HepG2 (cell line): ENCODE measurements around the gene BRK1. TPM values are rescaled to one million over a fixed set of nuclear protein-coding genes. Genes with fewer than 3 reads are reported as not detected.

Experiments used
- ATAC-seq: fragments of 200-7000 bp; cut with Tn5 transposase; 3 replicates; pipeline ENCODE4 v1.9.1; 2020; ENCODE audit warnings: mild to moderate bottlenecking, moderate library complexity
- BruUV-seq: library from RNA; stranded (reverse); fragments of 400-500 nt; replicated peaks from 2 replicates; lab custom pipeline; 2021; lab: Mats Ljungman, UMichigan
- CTCF ChIA-PET: fragments of 300-600 bp; formaldehyde crosslinking; extraction: SDS; loops from one replicate; lab custom pipeline; 2021; ENCODE audit warnings: low total read pairs, inconsistent platforms, low intra/inter-chr PET ratio; lab: Yijun Ruan, JAX
- POLR2A ChIA-PET: fragments of 350-600 bp; sonication (Branson Sonifier 250); formaldehyde crosslinking; loops from one replicate; lab custom pipeline; 2020; ENCODE audit warnings: antibody characterized with exemption, inconsistent platforms; lab: Yijun Ruan, JAX
- DNase-seq: peaks from one replicate; pipeline ENCODE4 v3.0.0-alpha.2; 2015; ENCODE audit warnings: low spot score
- FAIRE-seq: peaks from 3 replicates; lab custom pipeline; 2011; peaks lifted over from hg19 to GRCh38; lab: Jason Lieb, UNC
- H2AFZ ChIP-seq: one replicate; pipeline ENCODE4 v1.6.1; 2011; ENCODE audit warnings: low read length, inconsistent platforms
- H3K27ac ChIP-seq: fragments of 300-600 bp; 3 replicates; pipeline ENCODE4 v1.8.0; 2011; ENCODE audit warnings: mixed run types, mild to moderate bottlenecking, mixed read lengths, low read length, inconsistent platforms; ENCODE audit not compliant: insufficient read depth; ENCODE audit errors: extremely low read length
- H3K27me3 ChIP-seq, 2 experiments: fragments of 200-600 bp in 1 of 2; 2 replicates in 1 of 2; 3 replicates in 1 of 2; pipeline versions ENCODE4 v1.6.0 to v1.8.0; 2011; ENCODE audit warnings: low read length in 2 of 2, mild to moderate bottlenecking in 2 of 2, moderate library complexity in 2 of 2, inconsistent platforms in 1 of 2; ENCODE audit not compliant: insufficient read depth in 2 of 2, control insufficient read depth in 1 of 2
- H3K36me3 ChIP-seq, 2 experiments: fragments of 200-600 bp in 1 of 2; replicated peaks in 1 of 2; 2 replicates in 1 of 2; 3 replicates in 1 of 2; pipeline versions ENCODE4 v1.5.1 to v1.8.0; 2011; ENCODE audit warnings: low read length in 2 of 2, inconsistent platforms in 1 of 2; ENCODE audit not compliant: insufficient read depth in 2 of 2, control insufficient read depth in 1 of 2
- H3K4me1 ChIP-seq: 2 replicates; pipeline ENCODE4 v1.5.1; 2012; ENCODE audit warnings: low read length, inconsistent platforms; ENCODE audit not compliant: insufficient read depth
- H3K4me2 ChIP-seq: 2 replicates; pipeline ENCODE4 v1.6.0; 2011; ENCODE audit warnings: low read depth, low read length, inconsistent platforms
- H3K4me3 ChIP-seq, 3 experiments: fragments of 200-600 bp in 1 of 3; sonication (generic), shearing (Covaris generic) in 1 of 3; replicated peaks in 1 of 3; 2 replicates each; pipeline ENCODE4 v1.5.1; 2011 to 2016; ENCODE audit warnings: low read length in 3 of 3, inconsistent platforms in 2 of 3, low read depth in 2 of 3, mild to moderate bottlenecking in 2 of 3, control low read depth in 1 of 3, mixed read lengths in 1 of 3; ENCODE audit not compliant: insufficient read depth in 1 of 3
- H3K79me2 ChIP-seq: one replicate; pipeline ENCODE4 v1.6.1; 2011; ENCODE audit warnings: low read length, inconsistent platforms; ENCODE audit not compliant: insufficient read depth
- H3K9ac ChIP-seq: 2 replicates; pipeline ENCODE4 v1.6.0; 2011; ENCODE audit warnings: mild to moderate bottlenecking, low read depth, low read length, inconsistent platforms; ENCODE audit not compliant: insufficient read depth
- H3K9me3 ChIP-seq: 2 replicates; pipeline ENCODE4 v1.5.1; 2012; ENCODE audit warnings: mild to moderate bottlenecking, low read length
- H4K20me1 ChIP-seq: 2 replicates; pipeline ENCODE4 v1.6.0; 2011; ENCODE audit warnings: inconsistent platforms, mild to moderate bottlenecking, low read length, moderate library complexity; ENCODE audit not compliant: insufficient read depth
- GABPB1 ChIP-seq: IDR thresholded peaks from 2 replicates; pipeline ENCODE4 v1.6.1; 2016; ENCODE audit warnings: mild to moderate bottlenecking, missing genetic modification reagents, moderate library complexity, missing compliant biosample characterization
- MZF1 ChIP-seq: sonication (generic); formaldehyde crosslinking; IDR thresholded peaks from 2 replicates; pipeline ENCODE4 v1.8.1; 2023; ENCODE audit warnings: mild to moderate bottlenecking, missing genetic modification reagents, borderline replicate concordance
- STAG1 ChIP-seq: sonication (generic); formaldehyde crosslinking; IDR thresholded peaks from 2 replicates; pipeline ENCODE4 v1.4.0; 2020; ENCODE audit warnings: missing genetic modification reagents
- ZBTB38 ChIP-seq: sonication (generic); formaldehyde crosslinking; IDR thresholded peaks from 2 replicates; pipeline ENCODE4 v1.5.1; 2020; ENCODE audit warnings: mild to moderate bottlenecking, missing genetic modification reagents
- ZNF850 ChIP-seq: sonication (generic); formaldehyde crosslinking; conservative IDR thresholded peaks from 2 replicates; pipeline ENCODE4 v1.9.0; 2021; ENCODE audit warnings: mild to moderate bottlenecking, missing genetic modification reagents
- WGBS: methylation state at CpG from one replicate; pipeline ENCODE4 v1.1.6; 2017; ENCODE audit warnings: low lambda C conversion rate; 5-methylcytosine and 5-hydroxymethylcytosine counted together
- in situ Hi-C: cut with HindIII; loops from 2 replicates; pipeline ENCODE4 v1.10.0; 2017; ENCODE audit warnings: low pct_unique_long_range_greater_than_20kb; ENCODE audit not compliant: extremely low pct_ligation_motif_present
- intact Hi-C: fragments of 100-400 bp; cut with micrococcal nuclease; formaldehyde crosslinking; loops from one replicate; pipeline ENCODE4 v1.10.0; 2022; ENCODE audit not compliant: unreplicated experiment
- polyA plus RNA-seq, 8 experiments: library from polyadenylated mRNA; depleted of rRNA in 3 of 8; stranded (reverse) in 7 of 8; unstranded in 1 of 8; fragments of >200 nt; fragmentation: Illumina TruSeq in 4 of 8; extraction: Trizol in 4 of 8; gene quantifications; 2 replicates each; pipeline versions ENCODE4 v1.2.1 to v1.2.3, GENCODE V29; 2011 to 2016; ENCODE audit warnings: low read depth in 4 of 8, missing spikeins in 1 of 8, mixed read lengths in 1 of 8; ENCODE audit not compliant: insufficient read depth in 1 of 8
- total RNA-seq, 5 experiments: library from RNA; depleted of rRNA; stranded (reverse); fragments of >200 nt; fragmentation: Illumina TruSeq; extraction: Trizol; gene quantifications; 2 replicates each; pipeline ENCODE4 v1.2.3, GENCODE V29; 2016; ENCODE audit warnings: low read depth in 1 of 5
- TF ChIP-seq, protein P1 (sequence below): sonication (generic); formaldehyde crosslinking; IDR thresholded peaks from 2 replicates; pipeline ENCODE4 v1.5.0; 2020; ENCODE audit warnings: mild to moderate bottlenecking, missing genetic modification reagents, borderline replicate concordance
- TF ChIP-seq, protein P2 (sequence below): sonication (generic); formaldehyde crosslinking; IDR thresholded peaks from 2 replicates; pipeline ENCODE4 v1.5.0; 2020; ENCODE audit warnings: missing genetic modification reagents
- TF ChIP-seq, protein P3 (sequence below): sonication (generic); formaldehyde crosslinking; IDR thresholded peaks from 2 replicates; pipeline ENCODE4 v1.5.0; 2020; ENCODE audit warnings: mild to moderate bottlenecking, missing genetic modification reagents, moderate library complexity

The BRK1 gene
- total and polyA plus RNA-seq, 2 of the 13 experiments (the other 11 are each of a cell fraction or from before 2014, with no cell fraction given) = 118 to 155 TPM

DNA sequence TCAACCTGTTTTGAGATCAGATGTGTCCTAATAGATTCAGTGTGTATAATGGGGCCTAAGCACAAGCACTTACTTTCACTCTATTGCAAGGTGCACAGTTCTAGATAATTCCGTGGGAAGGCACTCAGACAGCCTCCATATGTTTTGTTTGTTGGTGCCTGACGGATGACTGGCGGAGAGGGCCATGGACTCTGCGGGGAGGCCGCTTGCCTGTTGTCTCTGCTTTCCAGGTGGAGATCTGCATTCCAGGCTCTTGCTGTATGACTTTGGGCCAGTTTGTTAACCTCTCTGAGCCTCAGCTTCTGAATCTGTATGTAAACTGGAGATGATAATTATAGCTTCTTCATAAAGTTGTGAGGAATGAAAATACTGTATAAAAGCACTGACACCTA, 50.7 kb downstream of the BRK1 start (continued):
- TF ChIP-seq, protein P1, sequence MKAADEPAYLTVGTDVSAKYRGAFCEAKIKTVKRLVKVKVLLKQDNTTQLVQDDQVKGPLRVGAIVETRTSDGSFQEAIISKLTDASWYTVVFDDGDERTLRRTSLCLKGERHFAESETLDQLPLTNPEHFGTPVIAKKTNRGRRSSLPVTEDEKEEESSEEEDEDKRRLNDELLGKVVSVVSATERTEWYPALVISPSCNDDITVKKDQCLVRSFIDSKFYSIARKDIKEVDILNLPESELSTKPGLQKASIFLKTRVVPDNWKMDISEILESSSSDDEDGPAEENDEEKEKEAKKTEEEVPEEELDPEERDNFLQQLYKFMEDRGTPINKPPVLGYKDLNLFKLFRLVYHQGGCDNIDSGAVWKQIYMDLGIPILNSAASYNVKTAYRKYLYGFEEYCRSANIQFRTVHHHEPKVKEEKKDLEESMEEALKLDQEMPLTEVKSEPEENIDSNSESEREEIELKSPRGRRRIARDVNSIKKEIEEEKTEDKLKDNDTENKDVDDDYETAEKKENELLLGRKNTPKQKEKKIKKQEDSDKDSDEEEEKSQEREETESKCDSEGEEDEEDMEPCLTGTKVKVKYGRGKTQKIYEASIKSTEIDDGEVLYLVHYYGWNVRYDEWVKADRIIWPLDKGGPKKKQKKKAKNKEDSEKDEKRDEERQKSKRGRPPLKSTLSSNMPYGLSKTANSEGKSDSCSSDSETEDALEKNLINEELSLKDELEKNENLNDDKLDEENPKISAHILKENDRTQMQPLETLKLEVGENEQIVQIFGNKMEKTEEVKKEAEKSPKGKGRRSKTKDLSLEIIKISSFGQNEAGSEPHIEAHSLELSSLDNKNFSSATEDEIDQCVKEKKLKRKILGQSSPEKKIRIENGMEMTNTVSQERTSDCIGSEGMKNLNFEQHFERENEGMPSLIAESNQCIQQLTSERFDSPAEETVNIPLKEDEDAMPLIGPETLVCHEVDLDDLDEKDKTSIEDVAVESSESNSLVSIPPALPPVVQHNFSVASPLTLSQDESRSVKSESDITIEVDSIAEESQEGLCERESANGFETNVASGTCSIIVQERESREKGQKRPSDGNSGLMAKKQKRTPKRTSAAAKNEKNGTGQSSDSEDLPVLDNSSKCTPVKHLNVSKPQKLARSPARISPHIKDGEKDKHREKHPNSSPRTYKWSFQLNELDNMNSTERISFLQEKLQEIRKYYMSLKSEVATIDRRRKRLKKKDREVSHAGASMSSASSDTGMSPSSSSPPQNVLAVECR = no peak
- TF ChIP-seq, protein P2, sequence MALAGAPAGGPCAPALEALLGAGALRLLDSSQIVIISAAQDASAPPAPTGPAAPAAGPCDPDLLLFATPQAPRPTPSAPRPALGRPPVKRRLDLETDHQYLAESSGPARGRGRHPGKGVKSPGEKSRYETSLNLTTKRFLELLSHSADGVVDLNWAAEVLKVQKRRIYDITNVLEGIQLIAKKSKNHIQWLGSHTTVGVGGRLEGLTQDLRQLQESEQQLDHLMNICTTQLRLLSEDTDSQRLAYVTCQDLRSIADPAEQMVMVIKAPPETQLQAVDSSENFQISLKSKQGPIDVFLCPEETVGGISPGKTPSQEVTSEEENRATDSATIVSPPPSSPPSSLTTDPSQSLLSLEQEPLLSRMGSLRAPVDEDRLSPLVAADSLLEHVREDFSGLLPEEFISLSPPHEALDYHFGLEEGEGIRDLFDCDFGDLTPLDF = no peak
- no peak for TF ChIP-seq GABPB1 (CRISPR knock-in tag)
- TF ChIP-seq, all 625 proteins: peak for 14

GRCh38 chr3:10169000-10169496, 53.6 kb downstream of the BRK1 start:
- Histone ChIP-seq H3K27ac (no peak overlapping the region), H3K79me2 (peaks cover 36% of the 10 kb centered on the region), H3K4me2 (peak overlapping the region; percentile 9; the same call in 1 of the 2 replicates), H3K9ac (no peak overlapping the region), H4K20me1 (no peaks in the 10 kb centered on the region), H3K4me1 (peaks cover 64% of the 10 kb centered on the region), H3K27me3 (no peaks in the 10 kb centered on the region; a peak in 1 of 5 replicates), H3K4me3 (no peak overlapping the region), H3K9me3 (no peaks in the 10 kb centered on the region), H3K36me3 (peaks cover 2 to 13% of the 10 kb centered on the region in 2 experiments), H2AFZ (no peak overlapping the region)
- CTCF ChIA-PET = no interaction called here
- POLR2A ChIA-PET = no interaction called here
- no peak for ATAC-seq
- intact Hi-C loops = no loop called here
- no peak for DNase-seq
- TF ChIP-seq MZF1 (CRISPR knock-in tag) (no peak), STAG1 (peak; percentile 31; the same call in 1 of the 2 replicates), ZBTB38 (CRISPR knock-in tag) (0 out of 2 replicates have a peak, but pooled peaks have one; percentile 23), ZNF850 (no peak)
- TF ChIP-seq, protein P3, sequence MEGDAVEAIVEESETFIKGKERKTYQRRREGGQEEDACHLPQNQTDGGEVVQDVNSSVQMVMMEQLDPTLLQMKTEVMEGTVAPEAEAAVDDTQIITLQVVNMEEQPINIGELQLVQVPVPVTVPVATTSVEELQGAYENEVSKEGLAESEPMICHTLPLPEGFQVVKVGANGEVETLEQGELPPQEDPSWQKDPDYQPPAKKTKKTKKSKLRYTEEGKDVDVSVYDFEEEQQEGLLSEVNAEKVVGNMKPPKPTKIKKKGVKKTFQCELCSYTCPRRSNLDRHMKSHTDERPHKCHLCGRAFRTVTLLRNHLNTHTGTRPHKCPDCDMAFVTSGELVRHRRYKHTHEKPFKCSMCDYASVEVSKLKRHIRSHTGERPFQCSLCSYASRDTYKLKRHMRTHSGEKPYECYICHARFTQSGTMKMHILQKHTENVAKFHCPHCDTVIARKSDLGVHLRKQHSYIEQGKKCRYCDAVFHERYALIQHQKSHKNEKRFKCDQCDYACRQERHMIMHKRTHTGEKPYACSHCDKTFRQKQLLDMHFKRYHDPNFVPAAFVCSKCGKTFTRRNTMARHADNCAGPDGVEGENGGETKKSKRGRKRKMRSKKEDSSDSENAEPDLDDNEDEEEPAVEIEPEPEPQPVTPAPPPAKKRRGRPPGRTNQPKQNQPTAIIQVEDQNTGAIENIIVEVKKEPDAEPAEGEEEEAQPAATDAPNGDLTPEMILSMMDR (CRISPR knock-in tag) = peak; percentile 27
- in situ Hi-C loops = loop anchor here (10.0 kb wide), 1 partner anchor 56 kb away; no protein-coding TSS in a partner anchor
- FAIRE-seq = no peak
- 63% methylated on average over 8 of the region's 8 CpGs for WGBS
- no TSS peak for BruUV-seq
